ENCODE results near the gene GRHL1.

GRCh38 chr2:9937258-9937657 is 14.2 kb upstream of the GRHL1 start:
- TF ChIP-seq FOXJ3 (CRISPR knock-in tag; IDR thresholded peaks at IDR 0.05; ENCODE audit: borderline replicate concordance) (no peak), NFE2L1 (CRISPR knock-in tag; IDR thresholded peaks at IDR 0.05) (no peak), CTCF (IDR thresholded peaks at IDR 0.05) (no peak), ELF4 (CRISPR knock-in tag; IDR thresholded peaks at IDR 0.05; ENCODE audit: low read depth) (no peak), FOXK1 (CRISPR knock-in tag; IDR thresholded peaks at IDR 0.05) (no peak), SMAD3 (CRISPR knock-in tag; IDR thresholded peaks at IDR 0.05; ENCODE audit: borderline replicate concordance) (no peak), CBFB (CRISPR knock-in tag; IDR thresholded peaks at IDR 0.05; ENCODE audit: low read depth) (no peak), ZBTB21 (CRISPR knock-in tag; IDR thresholded peaks at IDR 0.05; ENCODE audit: borderline replicate concordance) (no peak), ATF1 (CRISPR knock-in tag; IDR thresholded peaks at IDR 0.05) (no peak), MYBL2 (CRISPR knock-in tag; IDR thresholded peaks at IDR 0.05) (no peak), MAX (CRISPR knock-in tag; IDR thresholded peaks at IDR 0.05) (no peak)
- TF ChIP-seq, protein P1, sequence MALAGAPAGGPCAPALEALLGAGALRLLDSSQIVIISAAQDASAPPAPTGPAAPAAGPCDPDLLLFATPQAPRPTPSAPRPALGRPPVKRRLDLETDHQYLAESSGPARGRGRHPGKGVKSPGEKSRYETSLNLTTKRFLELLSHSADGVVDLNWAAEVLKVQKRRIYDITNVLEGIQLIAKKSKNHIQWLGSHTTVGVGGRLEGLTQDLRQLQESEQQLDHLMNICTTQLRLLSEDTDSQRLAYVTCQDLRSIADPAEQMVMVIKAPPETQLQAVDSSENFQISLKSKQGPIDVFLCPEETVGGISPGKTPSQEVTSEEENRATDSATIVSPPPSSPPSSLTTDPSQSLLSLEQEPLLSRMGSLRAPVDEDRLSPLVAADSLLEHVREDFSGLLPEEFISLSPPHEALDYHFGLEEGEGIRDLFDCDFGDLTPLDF (CRISPR knock-in tag; IDR thresholded peaks at IDR 0.05) = no peak
- TF ChIP-seq, protein P2, sequence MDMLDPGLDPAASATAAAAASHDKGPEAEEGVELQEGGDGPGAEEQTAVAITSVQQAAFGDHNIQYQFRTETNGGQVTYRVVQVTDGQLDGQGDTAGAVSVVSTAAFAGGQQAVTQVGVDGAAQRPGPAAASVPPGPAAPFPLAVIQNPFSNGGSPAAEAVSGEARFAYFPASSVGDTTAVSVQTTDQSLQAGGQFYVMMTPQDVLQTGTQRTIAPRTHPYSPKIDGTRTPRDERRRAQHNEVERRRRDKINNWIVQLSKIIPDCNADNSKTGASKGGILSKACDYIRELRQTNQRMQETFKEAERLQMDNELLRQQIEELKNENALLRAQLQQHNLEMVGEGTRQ (CRISPR knock-in tag; IDR thresholded peaks at IDR 0.05) = no peak
- TF ChIP-seq, protein P3, sequence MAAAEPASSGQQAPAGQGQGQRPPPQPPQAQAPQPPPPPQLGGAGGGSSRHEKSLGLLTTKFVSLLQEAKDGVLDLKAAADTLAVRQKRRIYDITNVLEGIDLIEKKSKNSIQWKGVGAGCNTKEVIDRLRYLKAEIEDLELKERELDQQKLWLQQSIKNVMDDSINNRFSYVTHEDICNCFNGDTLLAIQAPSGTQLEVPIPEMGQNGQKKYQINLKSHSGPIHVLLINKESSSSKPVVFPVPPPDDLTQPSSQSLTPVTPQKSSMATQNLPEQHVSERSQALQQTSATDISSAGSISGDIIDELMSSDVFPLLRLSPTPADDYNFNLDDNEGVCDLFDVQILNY (CRISPR knock-in tag; IDR thresholded peaks at IDR 0.05) = no peak
